Central memory CD4-positive, alpha-beta T cell (primary cell): ENCODE measurements around the gene VPREB3.
A peak's percentile ranks its signal among the peaks of the same experiment; 100 is the strongest.

Source experiments
- DNase-seq: peaks from one replicate; pipeline ENCODE4 v3.0.0; 2022
- total RNA-seq, 3 experiments: gene quantifications; one replicate each; lab custom pipeline; 2026; lab: John Stamatoyannopoulos, UW

The VPREB3 gene
- 0 to 0.04 (median 0) reads per million in 3 experiments for total RNA-seq

- DNase-seq = no peak
Measured at GRCh38 chr22:23754220-23754919, at the start of gene VPREB3. Gene VPREB3 (minus strand): TSS chr22:23754425. CDS start chr22:23754363, 62 bp downstream.

GRCh38 chr22:23803001-23803819, 49.0 kb upstream of the VPREB3 start:
- DNase-seq = no peak

GRCh38 chr22:23801886-23802377, 47.7 kb upstream of the VPREB3 start:
- no peak for DNase-seq

GRCh38 chr22:23801238-23801821, 47.1 kb upstream of the VPREB3 start:
- no peak for DNase-seq

GRCh38 chr22:23800297-23801237, 46.3 kb upstream of the VPREB3 start:
- DNase-seq = no peak

- no peak for DNase-seq
Measured at GRCh38 chr22:23796461-23796860, 42.2 kb upstream of the VPREB3 start.

GRCh38 chr22:23793326-23793725, 39.1 kb upstream of the VPREB3 start:
- DNase-seq = no peak

- no peak for DNase-seq
Measured at GRCh38 chr22:23791738-23792645, 37.8 kb upstream of the VPREB3 start.

GRCh38 chr22:23790819-23791737, 36.9 kb upstream of the VPREB3 start:
- no peak for DNase-seq

GRCh38 chr22:23789638-23790037, 35.4 kb upstream of the VPREB3 start:
- no peak for DNase-seq

GRCh38 chr22:23789121-23789520, 34.9 kb upstream of the VPREB3 start:
- DNase-seq = no peak

- DNase-seq = no peak
Measured at GRCh38 chr22:23787910-23788309, 33.7 kb upstream of the VPREB3 start.

- DNase-seq = no peak
Measured at GRCh38 chr22:23787600-23787896, 33.3 kb upstream of the VPREB3 start.

- DNase-seq = peak; percentile 84
Measured at GRCh38 chr22:23786752-23787599, 32.8 kb upstream of the VPREB3 start, which contains the start of gene SMARCB1. Gene SMARCB1 (plus strand): TSS chr22:23786966. CDS start chr22:23787170, 204 bp downstream.

GRCh38 chr22:23786261-23786710, 32.1 kb upstream of the VPREB3 start:
- DNase-seq = peak; percentile 17

- DNase-seq = no peak
Measured at GRCh38 chr22:23784215-23784732, 30.0 kb upstream of the VPREB3 start.

- no peak for DNase-seq
Measured at GRCh38 chr22:23783265-23784150, 29.3 kb upstream of the VPREB3 start.

GRCh38 chr22:23782703-23783102, 28.5 kb upstream of the VPREB3 start:
- no peak for DNase-seq
